Measurements from ENCODE around the gene ZNF354C.
"Not testable (repeated sequence)": the region's sequence is repeated elsewhere in the genome, so short reads cannot be mapped to it uniquely, and the experiment has no call there.

Gene ZNF354C

DNA sequence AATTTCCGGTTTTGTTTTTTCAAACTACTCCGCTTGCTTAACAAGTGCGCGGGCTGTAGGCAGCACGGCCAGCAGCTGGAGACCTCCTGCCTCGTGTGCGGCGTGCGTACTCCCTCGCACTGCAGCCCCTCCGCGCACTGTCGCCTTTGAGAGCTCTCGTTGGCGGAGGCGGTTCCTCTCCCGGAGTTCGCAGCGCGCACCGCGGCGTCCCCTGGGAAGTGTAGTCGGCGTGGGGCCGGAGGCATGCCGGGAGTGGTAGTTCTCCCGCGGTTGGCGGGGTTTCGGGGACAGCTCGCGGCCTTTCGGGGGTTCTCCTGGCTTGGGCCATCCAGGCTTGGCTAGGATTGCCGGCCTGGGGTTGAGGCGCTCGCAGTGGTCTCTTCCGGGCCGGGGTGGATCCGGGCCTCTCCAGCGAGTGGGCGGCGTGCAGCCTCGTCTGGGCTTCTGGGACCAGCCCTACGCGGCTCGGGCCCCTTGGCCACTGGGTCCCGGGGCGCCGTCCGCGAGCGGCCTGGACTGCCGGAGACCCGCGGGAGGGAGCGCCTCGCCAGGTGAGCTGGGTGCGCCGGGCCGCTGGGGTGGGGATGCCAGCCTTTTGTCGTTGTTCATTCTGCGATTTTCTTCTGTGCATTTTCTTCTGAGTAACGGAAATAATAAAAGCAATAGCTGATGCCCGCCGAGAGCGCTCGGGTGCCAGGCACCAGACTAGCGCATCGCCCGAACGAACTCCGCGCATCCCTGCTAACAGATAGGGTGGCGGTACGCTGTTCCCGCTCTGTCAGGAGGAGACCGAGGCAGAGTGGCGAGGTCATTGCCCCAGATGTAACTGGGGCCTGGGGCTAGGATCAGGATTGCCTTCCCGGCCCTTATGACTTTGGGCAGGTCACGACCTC is at the start of gene ZNF354C:
Gene ZNF354C (plus strand): TSS at position 258 of the 893 bp plus-strand sequence. CDS start 1,696 bp downstream, outside the sequence.
- DNase-seq (ENCODE audit: low read depth in 3 of 3): peak; percentile 75 to 85 (median 76)

DNA sequence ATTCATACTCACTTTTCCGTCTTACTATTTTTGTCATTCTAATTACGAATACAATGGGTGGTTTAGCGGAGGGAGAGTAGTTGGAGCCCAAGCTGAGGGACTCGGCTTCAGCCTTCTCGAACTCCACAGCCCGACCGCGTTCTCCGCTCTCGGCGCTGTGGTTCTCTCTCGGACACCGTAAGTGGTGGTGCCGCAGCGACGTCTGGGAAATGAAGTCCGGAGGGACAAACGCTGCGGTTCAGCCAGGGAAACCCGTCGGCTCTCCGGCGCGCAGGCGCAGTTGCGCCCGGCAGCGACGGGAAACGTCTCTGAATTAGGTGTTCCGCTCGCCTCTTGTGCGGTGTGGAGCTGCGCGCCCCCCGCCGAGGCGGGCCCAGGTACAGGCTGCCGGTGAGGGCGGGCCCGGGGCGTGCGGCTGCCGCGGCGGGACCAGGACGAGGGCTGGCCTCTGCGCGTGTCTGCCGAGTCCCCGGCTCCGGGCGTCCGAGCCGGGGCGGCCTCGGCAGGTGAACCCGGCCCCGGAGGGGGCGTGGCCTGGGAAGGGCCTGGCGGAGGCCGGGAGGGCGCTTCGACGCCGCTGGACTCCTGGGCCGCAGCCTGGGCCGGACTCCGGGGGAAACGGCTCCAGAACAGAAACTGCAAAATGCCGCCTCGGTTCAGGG is 36.5 kb upstream of the ZNF354C start, which contains the start of gene ZNF879:
Gene ZNF879 (plus strand): TSS at position 277 of the 662 bp plus-strand sequence. CDS start 1,201 bp downstream, outside the sequence.
- DNase-seq (ENCODE audit: low read depth in 3 of 3): peak; percentile 88 to 90 (median 90)

DNA sequence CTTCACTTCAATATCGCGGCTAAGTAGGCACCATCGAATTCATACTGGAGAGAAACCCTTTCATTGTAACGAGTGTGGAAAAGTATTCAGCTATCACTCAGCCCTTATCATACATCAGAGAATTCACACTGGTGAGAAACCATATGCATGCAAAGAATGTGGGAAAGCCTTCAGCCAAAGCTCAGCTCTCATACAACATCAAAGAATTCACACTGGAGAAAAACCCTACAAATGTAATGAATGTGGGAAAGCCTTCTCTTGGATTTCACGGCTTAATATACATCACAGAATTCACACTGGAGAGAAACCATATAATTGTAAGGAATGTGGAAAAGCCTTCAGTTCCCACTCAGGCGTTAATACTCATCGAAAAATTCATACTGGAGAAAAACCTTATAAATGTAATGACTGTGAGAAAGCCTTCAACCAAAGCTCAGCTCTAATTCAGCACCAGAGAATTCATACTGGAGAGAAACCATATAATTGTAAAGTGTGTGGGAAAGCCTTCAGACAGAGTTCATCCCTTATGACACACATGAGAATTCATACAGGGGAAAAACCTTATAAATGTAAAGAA is 27.1 kb upstream of the ZNF354C start:
- DNase-seq (ENCODE audit: low read depth in 3 of 3): no peak

DNA sequence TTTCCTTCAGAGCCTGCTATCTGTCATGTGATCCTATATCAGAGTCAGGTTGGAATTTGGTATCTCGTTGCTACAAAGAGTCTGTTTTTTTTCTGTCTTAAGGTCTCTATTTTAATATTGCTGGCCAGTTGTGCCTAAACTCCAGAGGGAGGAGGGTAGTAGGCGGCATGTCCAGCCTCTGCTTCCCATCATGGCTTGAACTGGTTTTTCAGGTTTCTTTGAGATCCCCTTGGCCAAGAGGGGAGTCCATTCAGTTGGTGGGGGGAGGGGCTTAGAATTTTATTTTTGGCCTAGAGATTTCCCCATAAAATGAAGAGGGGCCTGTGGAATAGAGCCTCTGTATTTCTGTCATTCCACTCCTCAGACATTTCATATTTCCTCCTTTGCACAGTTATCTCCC is 15.4 kb upstream of the ZNF354C start:
- DNase-seq (ENCODE audit: low read depth in 3 of 3): no peak

DNA sequence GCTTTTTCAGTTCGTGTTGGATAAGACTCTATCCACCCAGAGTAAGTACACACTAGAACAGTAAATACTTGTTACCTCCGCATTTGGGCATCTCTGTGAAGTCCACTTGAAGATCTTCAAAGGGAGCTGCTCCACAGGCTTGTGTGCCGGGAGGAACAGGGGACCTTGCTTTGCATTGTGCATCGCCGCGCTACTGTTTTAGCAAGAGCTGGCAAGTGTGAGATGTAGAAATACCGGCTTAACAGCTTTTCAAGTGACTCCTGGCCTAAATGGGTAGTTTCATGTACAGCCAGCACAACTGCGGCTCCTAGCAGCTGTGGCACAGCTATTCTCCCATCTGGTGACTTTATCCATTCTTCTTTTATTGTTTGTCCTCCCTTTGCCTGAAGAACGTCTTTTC is 8.4 kb upstream of the ZNF354C start:
- DNase-seq (ENCODE audit: low read depth in 3 of 3): no peak

DNA sequence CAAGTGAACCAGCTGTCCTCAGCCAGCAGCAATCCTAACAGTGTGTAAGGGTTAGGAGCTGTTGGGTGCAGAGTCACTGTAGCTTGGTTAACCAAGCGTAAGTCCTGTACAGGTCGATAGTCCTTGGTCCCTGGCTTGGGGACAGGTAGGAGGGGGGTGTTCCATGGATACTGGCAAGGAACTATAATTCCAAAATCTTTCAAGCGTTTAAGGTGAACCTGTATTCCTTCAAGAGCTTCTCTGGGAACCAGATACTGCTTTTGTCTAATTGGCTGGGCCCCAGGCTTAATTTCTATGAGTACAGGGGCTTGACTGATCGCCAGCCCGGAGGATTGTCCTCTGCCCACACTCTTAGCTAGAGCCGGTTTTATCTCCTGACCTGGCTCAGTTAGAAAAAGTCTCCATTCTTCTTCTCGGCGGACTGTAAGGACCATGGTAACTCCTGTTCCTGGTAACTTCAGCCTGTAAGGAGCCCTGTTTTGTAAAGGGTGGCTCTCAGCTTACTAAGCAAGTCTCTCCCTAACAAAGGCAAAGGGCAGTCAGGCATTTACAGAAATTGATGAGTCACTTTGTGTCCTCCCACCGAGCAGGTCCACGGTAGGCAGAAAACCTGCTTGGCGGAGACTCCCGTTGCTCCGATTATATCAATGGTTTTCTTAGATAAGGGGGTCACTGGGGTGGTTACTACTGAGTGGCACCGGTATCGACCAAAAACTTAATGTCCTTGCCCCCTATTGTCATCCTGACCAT is 6.0 kb upstream of the ZNF354C start:
- no peak for DNase-seq (ENCODE audit: low read depth in 3 of 3)

DNA sequence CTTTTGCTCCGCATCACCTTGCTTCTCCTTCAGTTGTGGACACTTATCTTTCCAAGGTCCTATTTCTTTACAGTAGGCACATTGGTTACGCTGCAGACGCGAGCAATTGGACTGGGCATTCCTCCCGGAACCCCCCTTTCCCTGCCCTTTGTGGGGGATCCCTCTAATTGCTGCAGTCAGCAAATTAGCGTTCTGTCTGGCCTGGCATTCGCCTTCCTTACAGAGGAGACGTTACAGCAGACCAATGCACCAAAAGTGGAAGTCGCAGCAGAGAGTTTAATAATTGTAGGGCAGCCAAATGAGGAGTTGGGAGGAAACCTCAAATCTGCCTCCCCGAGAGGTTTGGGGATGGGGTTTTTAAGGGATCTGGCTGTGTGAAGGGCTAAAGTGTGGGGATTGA is 5.3 kb upstream of the ZNF354C start:
- DNase-seq (ENCODE audit: low read depth in 3 of 3): no peak

DNA sequence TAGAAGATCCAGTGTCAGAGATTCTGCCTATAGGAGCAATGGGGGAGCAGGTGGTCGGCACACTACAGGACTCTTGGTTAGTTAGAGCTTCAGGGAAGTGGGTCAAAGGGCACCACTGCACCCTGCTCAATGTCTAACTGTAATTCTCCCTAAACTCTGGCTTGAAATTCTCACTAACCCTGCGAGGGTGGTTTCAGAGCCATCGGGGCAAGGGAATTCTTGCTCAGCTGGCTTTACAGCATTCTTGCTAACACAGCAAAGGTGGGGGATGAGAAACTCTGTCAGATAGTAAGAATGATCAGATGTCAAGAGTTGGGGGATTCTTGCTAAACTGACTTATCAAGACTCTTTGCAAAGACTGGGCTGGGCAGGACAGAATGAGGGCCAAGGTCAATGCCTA is 4.7 kb upstream of the ZNF354C start:
- no peak for DNase-seq (ENCODE audit: low read depth in 3 of 3)

DNA sequence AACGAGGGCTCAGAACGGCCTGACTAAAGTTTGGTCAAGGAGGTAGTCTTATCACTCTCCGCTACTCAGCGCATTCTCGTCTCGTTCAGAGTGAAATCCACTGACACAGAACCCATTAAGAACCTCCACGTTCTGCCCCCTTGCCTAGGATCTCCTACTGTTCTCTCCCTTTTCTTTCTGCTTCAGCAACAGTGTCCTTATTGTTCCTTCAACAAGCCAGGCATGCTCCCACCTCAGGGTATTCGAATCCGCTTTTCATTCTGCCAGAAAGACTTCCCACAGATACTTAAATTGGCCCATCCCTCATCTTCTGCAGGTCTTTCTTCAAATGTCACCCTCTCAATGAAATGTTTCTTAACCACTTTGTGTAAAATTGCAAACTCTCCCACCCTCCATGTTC is 4.3 kb upstream of the ZNF354C start:
- no peak for DNase-seq (ENCODE audit: low read depth in 3 of 3)

DNA sequence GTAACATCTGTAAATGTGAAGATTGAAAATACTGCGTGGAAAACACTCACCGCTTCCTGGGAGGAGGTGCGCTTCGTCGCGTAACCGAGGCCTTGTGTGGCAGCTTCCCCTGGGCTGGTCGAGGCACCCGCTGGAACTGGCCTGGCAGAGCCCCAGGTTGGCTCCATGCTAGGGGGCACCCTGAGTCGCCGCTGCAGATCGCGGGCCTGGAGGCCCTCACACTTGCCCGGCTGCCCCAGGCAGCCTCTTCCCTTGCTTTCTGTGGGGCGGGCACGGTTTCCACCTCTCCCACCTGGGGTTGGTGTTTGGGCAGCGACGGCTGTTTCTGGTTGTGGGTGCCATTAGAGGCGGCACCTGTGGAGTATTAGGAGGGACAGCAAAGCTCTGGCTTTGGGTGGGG is 852 bp downstream of the ZNF354C start:
- DNase-seq (ENCODE audit: low read depth in 3 of 3): no peak

DNA sequence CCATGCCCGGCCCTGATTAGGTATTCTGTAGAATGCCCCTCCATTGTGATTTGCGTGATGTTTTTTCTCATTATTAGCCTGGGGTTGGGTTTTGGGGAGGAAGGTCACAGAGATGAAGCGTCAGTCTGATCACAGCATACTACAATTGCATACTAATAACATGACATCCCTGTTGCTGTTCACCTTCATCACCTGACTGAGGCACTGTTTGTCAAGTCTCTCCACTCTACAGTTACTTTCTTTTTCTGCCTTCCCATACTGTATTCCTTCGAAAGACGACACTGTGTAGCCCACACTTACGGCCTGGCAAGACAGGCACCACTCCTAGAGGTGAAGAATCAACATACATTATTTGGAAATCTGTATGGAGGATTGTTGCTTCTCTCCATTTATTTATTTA is 5.5 kb downstream of the ZNF354C start:
- DNase-seq (ENCODE audit: low read depth in 3 of 3): no peak

DNA sequence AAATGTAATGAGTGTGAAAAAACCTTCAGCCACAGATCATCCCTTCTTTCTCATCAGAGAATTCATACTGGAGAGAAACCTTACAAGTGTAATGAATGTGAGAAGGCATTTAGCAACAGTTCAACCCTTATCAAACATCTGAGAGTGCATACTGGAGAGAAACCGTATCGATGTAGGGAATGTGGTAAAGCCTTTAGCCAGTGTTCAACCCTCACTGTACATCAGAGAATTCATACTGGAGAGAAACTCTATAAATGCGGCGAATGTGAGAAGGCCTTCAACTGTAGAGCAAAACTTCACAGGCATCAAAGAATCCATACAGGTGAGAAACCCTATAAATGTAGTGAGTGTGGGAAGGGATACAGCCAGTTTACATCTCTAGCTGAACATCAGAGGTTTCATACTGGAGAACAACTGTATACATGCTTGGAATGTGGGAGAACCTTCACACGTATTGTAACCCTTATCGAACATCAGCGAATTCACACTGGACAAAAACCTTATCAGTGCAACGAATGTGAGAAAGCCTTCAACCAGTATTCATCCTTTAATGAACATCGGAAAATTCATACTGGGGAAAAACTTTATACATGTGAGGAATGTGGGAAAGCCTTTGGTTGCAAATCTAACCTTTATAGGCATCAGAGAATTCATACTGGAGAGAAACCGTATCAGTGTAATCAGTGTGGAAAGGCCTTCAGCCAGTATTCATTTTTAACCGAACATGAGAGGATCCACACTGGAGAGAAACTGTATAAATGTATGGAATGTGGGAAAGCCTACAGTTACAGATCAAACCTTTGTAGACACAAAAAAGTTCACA is 19.2 kb downstream of the ZNF354C start:
- no peak for DNase-seq (ENCODE audit: low read depth in 3 of 3)

DNA sequence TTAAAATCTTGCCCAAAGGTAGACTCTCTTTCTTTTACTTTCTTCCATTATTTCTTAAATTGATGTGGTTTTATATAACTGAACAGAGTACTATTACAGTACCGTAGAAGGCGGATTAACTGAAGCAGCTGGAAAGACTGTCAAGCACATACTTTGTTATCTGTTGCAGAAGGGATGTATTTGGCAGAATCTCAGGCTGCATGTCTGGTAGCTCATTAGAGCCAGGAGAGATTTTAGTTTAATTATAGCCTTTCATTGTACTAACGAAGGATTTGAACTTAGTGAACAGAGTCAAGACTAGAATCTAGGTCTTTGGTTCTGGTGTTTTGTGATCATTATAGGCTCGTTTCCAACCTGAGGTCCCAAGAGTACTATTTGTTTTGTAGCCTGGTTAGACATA is 20.6 kb downstream of the ZNF354C start:
- DNase-seq (ENCODE audit: low read depth in 3 of 3): no peak

DNA sequence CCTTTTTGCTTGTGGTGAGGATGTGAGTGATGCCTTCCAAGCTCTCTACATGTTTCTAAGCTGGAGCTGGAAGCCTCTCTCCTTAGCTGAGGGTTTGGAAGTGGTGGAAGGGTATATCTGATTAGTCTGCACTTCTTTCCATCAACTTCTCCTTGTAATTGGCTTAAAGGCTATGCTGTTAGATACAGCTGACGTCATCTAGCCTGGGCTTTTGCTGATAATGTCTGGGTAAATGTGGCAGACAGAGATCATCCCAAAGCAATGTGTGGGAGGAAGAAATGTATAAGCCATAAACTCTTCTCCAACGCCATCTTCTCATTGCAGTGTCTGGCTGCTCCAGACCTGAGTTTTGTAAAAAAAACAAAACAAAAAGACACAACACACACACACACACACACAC is 29.3 kb downstream of the ZNF354C start:
- DNase-seq (ENCODE audit: low read depth in 3 of 3): no peak

DNA sequence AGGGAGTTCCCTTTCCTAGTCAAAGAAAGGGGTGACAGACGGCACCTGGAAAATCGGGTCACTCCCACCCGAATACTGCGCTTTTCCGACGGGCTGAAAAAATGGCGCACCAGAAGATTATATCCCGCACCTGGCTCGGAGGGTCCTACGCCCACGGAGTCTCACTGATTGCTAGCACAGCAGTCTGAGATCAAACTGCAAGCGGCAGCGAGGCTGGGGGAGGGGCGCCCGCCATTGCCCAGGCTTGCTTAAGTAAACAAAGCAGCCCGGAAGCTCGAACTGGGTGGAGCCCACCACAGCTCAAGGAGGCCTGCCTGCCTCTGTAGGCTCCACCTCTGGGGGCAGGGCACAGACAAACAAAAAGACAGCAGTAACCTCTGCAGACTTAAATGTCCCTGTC is 41.1 kb downstream of the ZNF354C start:
- DNase-seq (ENCODE audit: low read depth in 3 of 3): not testable (repeated sequence)

DNA sequence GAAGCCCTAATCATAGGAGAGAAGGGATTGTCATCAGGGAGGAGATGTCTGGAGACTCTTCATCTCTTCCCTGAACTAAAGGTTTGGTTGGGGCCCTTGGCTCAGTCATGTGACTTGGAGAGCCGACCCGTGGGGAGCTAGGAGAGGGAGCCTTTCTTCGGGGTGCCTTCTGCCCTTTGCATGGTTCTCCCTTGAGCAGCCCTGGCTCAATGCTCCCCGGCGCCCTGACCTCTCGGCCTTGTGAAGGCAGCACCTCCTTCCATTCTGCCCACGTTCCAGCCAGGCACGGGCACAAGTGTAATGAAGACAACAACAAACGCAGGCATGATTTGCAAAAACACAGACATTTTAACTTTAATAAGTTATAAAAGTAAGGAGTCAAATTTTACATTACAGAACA is 50.4 kb downstream of the ZNF354C start:
- DNase-seq (ENCODE audit: low read depth in 3 of 3): no peak

DNA sequence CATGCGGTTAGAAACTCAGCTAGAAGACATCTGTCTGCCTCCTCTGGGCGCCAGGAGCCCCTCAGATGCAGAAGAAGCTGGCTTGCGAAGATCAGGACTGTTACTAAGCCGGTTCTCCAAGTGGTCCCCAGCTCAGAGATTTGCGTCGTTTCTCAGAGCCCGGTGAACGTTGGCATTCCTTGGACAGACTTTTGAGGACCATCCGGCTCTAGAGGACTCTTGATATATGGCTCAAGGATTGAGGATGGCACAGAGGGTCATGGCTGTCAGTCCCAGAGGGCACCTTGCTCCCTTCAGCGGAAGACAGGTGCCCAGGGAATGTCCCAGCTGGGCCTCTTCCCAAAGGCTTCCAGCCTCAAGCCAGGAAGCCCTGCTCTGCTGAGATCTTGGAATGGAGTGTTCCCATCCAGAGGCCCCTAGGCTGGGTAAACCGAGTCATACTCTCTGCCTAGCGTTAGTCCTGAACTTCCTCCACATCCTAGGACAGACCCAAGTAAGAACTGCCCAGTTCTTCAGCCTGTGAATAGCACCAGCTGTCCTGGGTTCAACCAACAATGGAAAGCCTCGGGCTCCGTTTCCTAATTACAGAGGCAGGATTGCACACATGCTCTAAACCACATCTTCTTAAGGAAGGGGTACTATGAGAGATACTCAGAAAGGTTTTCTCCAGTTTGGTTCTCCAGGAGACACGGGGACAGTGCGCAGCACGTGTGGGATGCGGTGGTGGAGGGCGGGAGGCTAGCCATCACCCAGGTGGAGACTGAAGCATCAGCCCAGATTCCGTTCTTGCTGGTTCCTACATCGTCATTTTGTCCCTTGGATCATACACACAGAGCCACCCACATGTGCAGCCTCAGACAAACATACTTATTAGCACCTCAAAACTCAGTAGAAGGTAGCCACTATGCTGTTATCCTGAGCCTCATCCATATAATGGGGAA is 51.4 kb downstream of the ZNF354C start:
- DNase-seq (ENCODE audit: low read depth in 3 of 3): no peak

DNA sequence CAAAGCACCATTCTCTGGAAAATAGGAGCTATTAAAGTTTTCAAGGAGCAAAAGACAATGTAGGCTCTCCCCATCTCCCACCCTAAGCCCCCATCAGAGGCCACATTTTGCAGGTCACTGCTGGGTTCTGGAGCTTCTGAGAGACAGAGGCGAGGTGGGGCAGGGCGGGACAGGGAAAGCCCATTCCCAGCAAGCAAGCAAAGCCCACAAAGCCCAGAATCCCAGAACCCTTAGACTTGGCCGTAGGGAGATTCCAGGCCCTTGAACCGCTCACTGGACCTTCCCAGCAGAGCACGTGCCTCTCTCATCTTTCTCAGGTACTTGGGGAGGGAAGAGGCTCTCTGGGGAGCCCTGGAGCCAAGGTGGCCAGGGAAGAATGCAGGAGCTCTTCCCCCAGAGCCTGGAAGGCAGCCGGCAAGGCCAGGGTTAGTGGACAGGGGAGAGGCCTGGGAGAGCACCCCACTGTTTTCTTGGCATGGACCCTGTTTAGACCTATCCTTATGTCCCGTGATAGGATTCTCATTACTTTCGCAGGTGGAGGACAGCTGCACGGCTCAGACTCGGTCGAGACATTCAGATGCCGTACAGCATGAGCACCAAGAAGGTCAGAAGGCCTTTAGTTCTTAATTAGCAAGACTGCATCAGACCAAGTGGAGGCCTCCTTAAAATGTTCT is 52.4 kb downstream of the ZNF354C start:
- DNase-seq (ENCODE audit: low read depth in 3 of 3): no peak

DNA sequence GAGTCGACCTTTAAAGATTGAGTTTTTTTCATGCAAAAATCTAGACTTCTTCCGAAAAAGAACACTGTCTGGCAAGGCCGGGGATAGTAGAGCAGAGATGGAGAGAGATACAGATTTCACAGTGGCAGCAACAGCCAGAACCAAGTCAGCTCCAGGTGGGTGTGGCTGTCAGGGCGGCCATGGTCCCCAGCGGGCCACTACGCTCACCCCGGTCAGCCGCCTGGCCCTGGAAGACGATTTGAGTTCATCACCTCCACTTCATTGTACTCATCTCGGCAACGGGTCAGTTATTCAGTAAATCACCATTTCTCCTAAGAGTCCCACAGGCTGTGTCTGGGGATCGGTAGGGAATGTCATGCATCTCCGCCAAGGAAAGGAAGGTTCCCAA is 53.0 kb downstream of the ZNF354C start:
- DNase-seq (ENCODE audit: low read depth in 3 of 3): no peak

Measured in stimulated activated CD4-positive, alpha-beta T cell treated with anti-CD3 and anti-CD28 coated beads, TNF-alpha, amount 100 ng/mL, for 24 hours (primary cell).